ENCODE results near the gene DIRAS1.

DNA sequence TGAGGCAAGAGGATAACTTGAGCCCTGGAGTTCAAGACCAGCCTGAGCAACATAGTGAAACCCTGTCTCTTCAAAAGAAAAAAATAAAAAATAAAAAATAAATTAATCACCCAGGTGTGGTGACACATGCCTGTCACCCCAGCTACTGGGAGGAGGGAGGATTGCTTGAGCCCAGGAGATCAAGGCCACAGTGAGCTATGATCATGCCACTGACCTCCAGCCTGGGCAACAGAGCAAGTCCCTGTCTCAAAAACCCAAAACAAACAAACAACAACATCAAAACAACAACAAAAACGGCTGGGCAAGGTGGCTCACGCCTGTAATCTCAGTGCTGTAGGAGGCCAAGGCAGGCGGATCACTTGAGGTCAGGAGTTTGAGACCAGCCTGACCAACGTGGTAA lies 22.9 kb upstream of the DIRAS1 start:
- TF ChIP-seq, protein P1, sequence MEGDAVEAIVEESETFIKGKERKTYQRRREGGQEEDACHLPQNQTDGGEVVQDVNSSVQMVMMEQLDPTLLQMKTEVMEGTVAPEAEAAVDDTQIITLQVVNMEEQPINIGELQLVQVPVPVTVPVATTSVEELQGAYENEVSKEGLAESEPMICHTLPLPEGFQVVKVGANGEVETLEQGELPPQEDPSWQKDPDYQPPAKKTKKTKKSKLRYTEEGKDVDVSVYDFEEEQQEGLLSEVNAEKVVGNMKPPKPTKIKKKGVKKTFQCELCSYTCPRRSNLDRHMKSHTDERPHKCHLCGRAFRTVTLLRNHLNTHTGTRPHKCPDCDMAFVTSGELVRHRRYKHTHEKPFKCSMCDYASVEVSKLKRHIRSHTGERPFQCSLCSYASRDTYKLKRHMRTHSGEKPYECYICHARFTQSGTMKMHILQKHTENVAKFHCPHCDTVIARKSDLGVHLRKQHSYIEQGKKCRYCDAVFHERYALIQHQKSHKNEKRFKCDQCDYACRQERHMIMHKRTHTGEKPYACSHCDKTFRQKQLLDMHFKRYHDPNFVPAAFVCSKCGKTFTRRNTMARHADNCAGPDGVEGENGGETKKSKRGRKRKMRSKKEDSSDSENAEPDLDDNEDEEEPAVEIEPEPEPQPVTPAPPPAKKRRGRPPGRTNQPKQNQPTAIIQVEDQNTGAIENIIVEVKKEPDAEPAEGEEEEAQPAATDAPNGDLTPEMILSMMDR (IDR thresholded peaks at IDR 0.05): no peak
- TF ChIP-seq, protein P2, sequence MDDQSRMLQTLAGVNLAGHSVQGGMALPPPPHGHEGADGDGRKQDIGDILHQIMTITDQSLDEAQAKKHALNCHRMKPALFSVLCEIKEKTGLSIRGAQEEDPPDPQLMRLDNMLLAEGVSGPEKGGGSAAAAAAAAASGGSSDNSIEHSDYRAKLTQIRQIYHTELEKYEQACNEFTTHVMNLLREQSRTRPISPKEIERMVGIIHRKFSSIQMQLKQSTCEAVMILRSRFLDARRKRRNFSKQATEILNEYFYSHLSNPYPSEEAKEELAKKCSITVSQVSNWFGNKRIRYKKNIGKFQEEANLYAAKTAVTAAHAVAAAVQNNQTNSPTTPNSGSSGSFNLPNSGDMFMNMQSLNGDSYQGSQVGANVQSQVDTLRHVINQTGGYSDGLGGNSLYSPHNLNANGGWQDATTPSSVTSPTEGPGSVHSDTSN (IDR thresholded peaks at IDR 0.05): no peak
- TF ChIP-seq BHLHE40 (IDR thresholded peaks at IDR 0.05; ENCODE audit: low read depth, low read length) (no peak), RNF2 (IDR thresholded peaks at IDR 0.05; ENCODE audit: borderline replicate concordance, low read depth) (no peak), EP300 (IDR thresholded peaks at IDR 0.05) (no peak), MAZ (IDR thresholded peaks at IDR 0.05; ENCODE audit: borderline replicate concordance, low read depth, low read length) (no peak), POLR2A (IDR thresholded peaks at IDR 0.05; ENCODE audit: low read length) (no peak), ZNF302 (CRISPR knock-in tag; IDR thresholded peaks at IDR 0.05) (no peak), HDAC2 (IDR thresholded peaks at IDR 0.05) (no peak), SMC3 (IDR thresholded peaks at IDR 0.05) (no peak), MYC (IDR thresholded peaks at IDR 0.05; ENCODE audit: borderline replicate concordance, low read length) (no peak), HOXA7 (CRISPR knock-in tag; IDR thresholded peaks at IDR 0.05) (no peak)
- TF ChIP-seq, protein P3, sequence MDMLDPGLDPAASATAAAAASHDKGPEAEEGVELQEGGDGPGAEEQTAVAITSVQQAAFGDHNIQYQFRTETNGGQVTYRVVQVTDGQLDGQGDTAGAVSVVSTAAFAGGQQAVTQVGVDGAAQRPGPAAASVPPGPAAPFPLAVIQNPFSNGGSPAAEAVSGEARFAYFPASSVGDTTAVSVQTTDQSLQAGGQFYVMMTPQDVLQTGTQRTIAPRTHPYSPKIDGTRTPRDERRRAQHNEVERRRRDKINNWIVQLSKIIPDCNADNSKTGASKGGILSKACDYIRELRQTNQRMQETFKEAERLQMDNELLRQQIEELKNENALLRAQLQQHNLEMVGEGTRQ (IDR thresholded peaks at IDR 0.05): no peak
- TF ChIP-seq, protein P4, sequence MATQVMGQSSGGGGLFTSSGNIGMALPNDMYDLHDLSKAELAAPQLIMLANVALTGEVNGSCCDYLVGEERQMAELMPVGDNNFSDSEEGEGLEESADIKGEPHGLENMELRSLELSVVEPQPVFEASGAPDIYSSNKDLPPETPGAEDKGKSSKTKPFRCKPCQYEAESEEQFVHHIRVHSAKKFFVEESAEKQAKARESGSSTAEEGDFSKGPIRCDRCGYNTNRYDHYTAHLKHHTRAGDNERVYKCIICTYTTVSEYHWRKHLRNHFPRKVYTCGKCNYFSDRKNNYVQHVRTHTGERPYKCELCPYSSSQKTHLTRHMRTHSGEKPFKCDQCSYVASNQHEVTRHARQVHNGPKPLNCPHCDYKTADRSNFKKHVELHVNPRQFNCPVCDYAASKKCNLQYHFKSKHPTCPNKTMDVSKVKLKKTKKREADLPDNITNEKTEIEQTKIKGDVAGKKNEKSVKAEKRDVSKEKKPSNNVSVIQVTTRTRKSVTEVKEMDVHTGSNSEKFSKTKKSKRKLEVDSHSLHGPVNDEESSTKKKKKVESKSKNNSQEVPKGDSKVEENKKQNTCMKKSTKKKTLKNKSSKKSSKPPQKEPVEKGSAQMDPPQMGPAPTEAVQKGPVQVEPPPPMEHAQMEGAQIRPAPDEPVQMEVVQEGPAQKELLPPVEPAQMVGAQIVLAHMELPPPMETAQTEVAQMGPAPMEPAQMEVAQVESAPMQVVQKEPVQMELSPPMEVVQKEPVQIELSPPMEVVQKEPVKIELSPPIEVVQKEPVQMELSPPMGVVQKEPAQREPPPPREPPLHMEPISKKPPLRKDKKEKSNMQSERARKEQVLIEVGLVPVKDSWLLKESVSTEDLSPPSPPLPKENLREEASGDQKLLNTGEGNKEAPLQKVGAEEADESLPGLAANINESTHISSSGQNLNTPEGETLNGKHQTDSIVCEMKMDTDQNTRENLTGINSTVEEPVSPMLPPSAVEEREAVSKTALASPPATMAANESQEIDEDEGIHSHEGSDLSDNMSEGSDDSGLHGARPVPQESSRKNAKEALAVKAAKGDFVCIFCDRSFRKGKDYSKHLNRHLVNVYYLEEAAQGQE (IDR thresholded peaks at IDR 0.05): no peak

Data from A549 (cell line).